PC-3 (cell line): ENCODE measurements around the gene CA7. TPM values are rescaled to one million over a fixed set of nuclear protein-coding genes. Genes with fewer than 3 reads are reported as not detected.

Source experiments
- ATAC-seq: fragments of 200-7000 bp; cut with Tn5 transposase; 2 replicates; pipeline ENCODE4 v1.9.1; 2020; ENCODE audit warnings: mild to moderate bottlenecking, moderate library complexity
- BruUV-seq: library from RNA; stranded (reverse); fragments of 400-500 nt; replicated peaks from 2 replicates; lab custom pipeline; 2021; lab: Mats Ljungman, UMichigan
- CTCF ChIA-PET: fragments of 300-600 bp; sonication (Branson Sonifier 250); formaldehyde crosslinking; loops from one replicate; lab custom pipeline; 2022; ENCODE audit warnings: antibody characterized with exemption; lab: Charles Lee
- POLR2A ChIA-PET: fragments of 300-600 bp; sonication (Branson Sonifier 250); formaldehyde crosslinking; loops from one replicate; lab custom pipeline; 2022; ENCODE audit warnings: antibody characterized with exemption; ENCODE audit not compliant: unreplicated experiment; lab: Charles Lee
- DNase-seq: peaks from one replicate; pipeline ENCODE4 v3.0.0-alpha.2; 2015
- H2AFZ ChIP-seq: fragments of 300-600 bp; sonication (generic); 2 replicates; pipeline ENCODE4 v1.6.0; 2016; ENCODE audit warnings: antibody characterized with exemption, low read length
- H3F3A ChIP-seq: fragments of 300-600 bp; sonication (generic); one replicate; pipeline ENCODE4 v1.6.0; 2017; ENCODE audit warnings: antibody characterized with exemption, low read length, control low read depth, mild to moderate bottlenecking; ENCODE audit not compliant: unreplicated experiment
- H3K27ac ChIP-seq: fragments of 300-600 bp; sonication (generic); 2 replicates; pipeline ENCODE4 v1.5.1; 2016; ENCODE audit warnings: mild to moderate bottlenecking, low read length
- H3K27me3 ChIP-seq: fragments of 300-600 bp; sonication (generic); 2 replicates; pipeline ENCODE4 v1.6.1; 2016; ENCODE audit warnings: low read length, mixed read lengths
- H3K36me3 ChIP-seq: fragments of 300-600 bp; sonication (generic); 2 replicates; pipeline ENCODE4 v1.6.1; 2016; ENCODE audit warnings: low read depth, mixed run types, low read length, mixed read lengths
- H3K4me1 ChIP-seq: fragments of 300-600 bp; sonication (generic); 2 replicates; pipeline ENCODE4 v1.5.1; 2016; ENCODE audit warnings: low read length; ENCODE audit not compliant: insufficient read depth
- H3K4me2 ChIP-seq: fragments of 300-600 bp; sonication (generic); 2 replicates; pipeline ENCODE4 v1.6.0; 2016; ENCODE audit warnings: low read length
- H3K4me3 ChIP-seq: fragments of 300-600 bp; sonication (generic); 2 replicates; pipeline ENCODE4 v1.5.1; 2016; ENCODE audit warnings: mild to moderate bottlenecking, low read length, mixed read lengths
- H3K79me2 ChIP-seq: fragments of 300-600 bp; sonication (generic); 2 replicates; pipeline ENCODE4 v1.6.1; 2017; ENCODE audit warnings: low read length, mixed read lengths
- H3K9ac ChIP-seq: fragments of 300-600 bp; sonication (generic); 2 replicates; pipeline ENCODE4 v1.6.0; 2016; ENCODE audit warnings: mild to moderate bottlenecking, low read length
- H3K9me2 ChIP-seq: fragments of 300-600 bp; sonication (generic); replicated peaks from 2 replicates; pipeline ENCODE4 v1.6.1; 2016; ENCODE audit warnings: mixed run types, low read length, mixed read lengths
- H3K9me3 ChIP-seq: fragments of 300-600 bp; sonication (generic); 2 replicates; pipeline ENCODE4 v1.6.1; 2016; ENCODE audit warnings: low read length, mixed read lengths
- H4K20me1 ChIP-seq: fragments of 300-600 bp; sonication (generic); 2 replicates; pipeline ENCODE4 v1.6.1; 2016; ENCODE audit warnings: low read length, mixed read lengths
- EZH2 ChIP-seq: fragments of 300-600 bp; sonication (generic); IDR thresholded peaks from one replicate; pipeline ENCODE4 v1.6.1; 2017; ENCODE audit warnings: antibody characterized with exemption, mild to moderate bottlenecking, low read length; ENCODE audit not compliant: unreplicated experiment
- EZH2phosphoT487 ChIP-seq: fragments of 300-600 bp; sonication (generic); IDR thresholded peaks from 2 replicates; pipeline ENCODE4 v1.6.1; 2018; ENCODE audit warnings: mild to moderate bottlenecking, antibody characterized with exemption, low read length, borderline replicate concordance
- intact Hi-C: fragments of 100-400 bp; cut with micrococcal nuclease; formaldehyde crosslinking; loops from 2 replicates; pipeline ENCODE4 v1.9.0; 2023
- total RNA-seq: library from RNA; depleted of rRNA; stranded (reverse); fragments of >200 nt; gene quantifications from 2 replicates; pipeline ENCODE4 v1.2.3, GENCODE V29; 2014
- TF ChIP-seq, protein P1 (sequence below): fragments of 300-600 bp; sonication (generic); conservative IDR thresholded peaks from 2 replicates; pipeline ENCODE4 v1.5.1; 2017; ENCODE audit warnings: antibody characterized with exemption, low read depth, mild to moderate bottlenecking, low read length

Gene CA7
- total RNA-seq, 1 experiment from 2014 or later = not detected

DNA sequence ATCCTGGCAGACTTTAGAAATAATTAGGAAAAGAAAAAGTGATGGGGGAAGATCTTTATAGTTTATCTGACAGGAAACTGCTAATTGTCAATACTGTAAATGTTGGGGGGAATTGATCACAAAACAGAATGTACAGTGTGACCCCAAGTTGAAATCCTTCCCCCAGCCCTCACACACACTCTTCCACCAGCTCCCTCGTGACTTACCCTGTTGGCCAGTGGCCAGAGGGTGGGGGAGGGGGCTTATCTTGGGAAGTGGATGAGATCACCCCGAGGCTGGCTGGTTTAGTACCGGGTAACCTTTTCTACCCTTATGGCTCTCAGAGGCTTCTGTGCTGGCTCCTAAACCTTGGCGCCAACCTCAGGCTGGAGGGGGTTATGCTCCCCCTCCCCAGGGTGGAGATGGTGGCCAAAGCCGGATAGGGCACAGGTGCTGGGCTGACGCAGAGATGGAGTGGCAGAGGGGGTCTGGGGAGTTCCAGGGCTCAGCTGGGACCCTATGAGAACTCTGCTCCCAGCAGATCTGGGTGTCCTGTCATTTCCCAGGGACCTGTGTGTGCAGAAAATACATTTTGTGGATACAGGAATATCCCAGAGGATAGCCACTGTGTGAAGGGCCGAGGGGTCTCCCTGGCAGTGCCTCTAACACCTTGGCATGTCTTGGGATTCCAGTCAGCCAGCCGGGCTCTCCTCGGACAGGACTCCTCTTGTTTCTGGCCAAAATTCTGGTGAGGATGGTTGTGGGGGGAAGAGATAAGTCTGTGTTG is 55.9 kb downstream of the CA7 start:
- TF ChIP-seq EZH2phosphoT487 (no peak), EZH2 (no peak)
- TF ChIP-seq, protein P1, sequence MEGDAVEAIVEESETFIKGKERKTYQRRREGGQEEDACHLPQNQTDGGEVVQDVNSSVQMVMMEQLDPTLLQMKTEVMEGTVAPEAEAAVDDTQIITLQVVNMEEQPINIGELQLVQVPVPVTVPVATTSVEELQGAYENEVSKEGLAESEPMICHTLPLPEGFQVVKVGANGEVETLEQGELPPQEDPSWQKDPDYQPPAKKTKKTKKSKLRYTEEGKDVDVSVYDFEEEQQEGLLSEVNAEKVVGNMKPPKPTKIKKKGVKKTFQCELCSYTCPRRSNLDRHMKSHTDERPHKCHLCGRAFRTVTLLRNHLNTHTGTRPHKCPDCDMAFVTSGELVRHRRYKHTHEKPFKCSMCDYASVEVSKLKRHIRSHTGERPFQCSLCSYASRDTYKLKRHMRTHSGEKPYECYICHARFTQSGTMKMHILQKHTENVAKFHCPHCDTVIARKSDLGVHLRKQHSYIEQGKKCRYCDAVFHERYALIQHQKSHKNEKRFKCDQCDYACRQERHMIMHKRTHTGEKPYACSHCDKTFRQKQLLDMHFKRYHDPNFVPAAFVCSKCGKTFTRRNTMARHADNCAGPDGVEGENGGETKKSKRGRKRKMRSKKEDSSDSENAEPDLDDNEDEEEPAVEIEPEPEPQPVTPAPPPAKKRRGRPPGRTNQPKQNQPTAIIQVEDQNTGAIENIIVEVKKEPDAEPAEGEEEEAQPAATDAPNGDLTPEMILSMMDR = no peak
- no peak overlapping the region for H3K4me3 ChIP-seq
- intact Hi-C loops = no loop called here
- H3K79me2 ChIP-seq = no peaks in the 10 kb centered on the region
- H3K9me2 ChIP-seq = no peaks in the 10 kb centered on the region
- ChIA-PET CTCF (no interaction called here), POLR2A (no interaction called here)
- no peaks in the 10 kb centered on the region for H3K36me3 ChIP-seq
- ATAC-seq = 0 out of 2 replicates have a peak, but pooled peaks have one; percentile 13
- H4K20me1 ChIP-seq = no peaks in the 10 kb centered on the region
- no peak overlapping the region for H3K27ac ChIP-seq
- no peak overlapping the region for H3K4me2 ChIP-seq
- H3F3A ChIP-seq = no peaks in the 10 kb centered on the region
- no peaks in the 10 kb centered on the region for H3K9me3 ChIP-seq
- no peak overlapping the region for H3K9ac ChIP-seq
- peak; percentile 21 for DNase-seq
- BruUV-seq = no TSS peak
- no peak overlapping the region for H2AFZ ChIP-seq
- H3K4me1 ChIP-seq = peaks cover 4% of the 10 kb centered on the region; the same call in 1 of the 2 replicates
- H3K27me3 ChIP-seq = no peaks in the 10 kb centered on the region

DNA sequence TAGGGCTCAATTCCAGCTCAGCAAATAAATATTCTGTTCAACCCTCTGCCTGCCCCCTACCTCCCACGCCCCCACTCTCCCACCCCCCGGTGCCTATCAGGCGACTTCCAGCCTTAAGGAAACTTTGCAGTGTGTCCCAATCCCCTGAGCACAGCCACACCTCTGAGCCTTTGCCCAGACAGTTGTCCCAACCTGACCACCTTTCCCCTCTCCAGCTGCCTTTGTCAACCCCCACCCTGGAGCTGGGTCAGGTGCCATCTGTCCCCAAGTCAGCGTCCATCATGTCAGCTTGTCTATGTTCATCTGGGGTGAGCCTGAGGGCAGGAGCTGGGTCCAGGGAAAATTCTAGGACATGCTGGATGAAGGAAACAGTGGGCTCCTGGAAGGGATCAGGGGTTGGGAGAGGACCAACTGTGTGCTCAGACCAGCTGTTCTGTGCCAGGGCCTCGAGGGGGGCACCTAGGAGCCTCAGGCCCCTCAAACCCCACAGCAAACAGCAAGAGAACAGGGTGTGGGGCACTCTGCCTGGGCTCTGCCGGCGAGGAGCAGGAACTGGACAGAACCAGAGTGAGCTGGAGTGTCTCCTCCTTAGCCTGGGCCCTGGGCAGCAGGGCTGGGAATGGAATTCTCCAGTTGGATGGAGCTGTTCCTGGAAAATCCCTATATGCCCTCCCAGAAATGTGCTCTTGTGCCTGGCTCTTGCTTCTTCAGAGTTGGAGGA is 56.7 kb downstream of the CA7 start:
- H3F3A ChIP-seq = no peaks in the 10 kb centered on the region
- intact Hi-C loops = no loop called here
- H3K79me2 ChIP-seq = no peaks in the 10 kb centered on the region
- H3K36me3 ChIP-seq = no peaks in the 10 kb centered on the region
- H3K4me3 ChIP-seq = no peak overlapping the region
- ATAC-seq (no peak), DNase-seq (no peak)
- H2AFZ ChIP-seq = no peak overlapping the region
- no TSS peak for BruUV-seq
- POLR2A ChIA-PET = no interaction called here
- H3K27me3 ChIP-seq = no peaks in the 10 kb centered on the region
- H3K9me2 ChIP-seq = no peaks in the 10 kb centered on the region
- no peak for TF ChIP-seq EZH2phosphoT487
- no peak for TF ChIP-seq EZH2
- TF ChIP-seq, protein P1 = no peak
- H3K9ac ChIP-seq = no peak overlapping the region
- H3K4me1 ChIP-seq = peaks cover 4% of the 10 kb centered on the region; the same call in 1 of the 2 replicates
- CTCF ChIA-PET = no interaction called here
- H3K27ac ChIP-seq = no peak overlapping the region
- H3K4me2 ChIP-seq = no peak overlapping the region
- H3K9me3 ChIP-seq = no peaks in the 10 kb centered on the region
- no peaks in the 10 kb centered on the region for H4K20me1 ChIP-seq
